Activated naive CD8-positive, alpha-beta T cell treated with anti-CD3 and anti-CD28 coated beads, Interleukin-2, amount 50 U/mL, for 24 hours (primary cell): Measurements from ENCODE around the gene CREBBP.
A peak's percentile ranks its signal among the peaks of the same experiment; 100 is the strongest.

Experiments
- ATAC-seq: fragments of 150-1000 bp; cut with Tn5 transposase; one replicate; pipeline ENCODE4 v1.10.0; 2021
- DNase-seq: peaks from one replicate; pipeline ENCODE4 v3.0.0; 2021
- H3K27ac Mint-ChIP-seq: one replicate; pipeline ENCODE4 v1.8.0; 2021; ENCODE audit warnings: mild to moderate bottlenecking, mixed read lengths
- H3K27me3 Mint-ChIP-seq: one replicate; pipeline ENCODE4 v1.8.0; 2021; ENCODE audit warnings: mixed read lengths
- H3K36me3 Mint-ChIP-seq: one replicate; pipeline ENCODE4 v1.8.0; 2021; ENCODE audit warnings: low read depth, mixed read lengths
- H3K4me1 Mint-ChIP-seq: one replicate; pipeline ENCODE4 v1.8.0; 2021; ENCODE audit warnings: mixed read lengths
- H3K4me3 Mint-ChIP-seq: one replicate; pipeline ENCODE4 v1.8.0; 2021; ENCODE audit warnings: mild to moderate bottlenecking, moderate library complexity, mixed read lengths
- H3K9me3 Mint-ChIP-seq: one replicate; pipeline ENCODE4 v1.8.0; 2021; ENCODE audit warnings: mixed read lengths

Gene CREBBP

GRCh38 chr16:3832668-3833067 is 47.8 kb downstream of the CREBBP start:
- H3K4me3 Mint-ChIP-seq = no peak overlapping the region
- H3K9me3 Mint-ChIP-seq = peaks cover 19% of the 10 kb centered on the region
- DNase-seq (no peak), ATAC-seq (no peak)
- peaks cover 41% of the 10 kb centered on the region for H3K36me3 Mint-ChIP-seq
- no peak overlapping the region for H3K27ac Mint-ChIP-seq
- H3K4me1 Mint-ChIP-seq = peaks cover 18% of the 10 kb centered on the region
- H3K27me3 Mint-ChIP-seq = no peaks in the 10 kb centered on the region

- DNase-seq (no peak), ATAC-seq (no peak)
- H3K36me3 Mint-ChIP-seq = peaks cover 37% of the 10 kb centered on the region
- no peak overlapping the region for H3K4me3 Mint-ChIP-seq
- H3K4me1 Mint-ChIP-seq = peaks cover 31% of the 10 kb centered on the region
- peaks cover 19% of the 10 kb centered on the region for H3K9me3 Mint-ChIP-seq
- no peaks in the 10 kb centered on the region for H3K27me3 Mint-ChIP-seq
- H3K27ac Mint-ChIP-seq = no peak overlapping the region
Observed at GRCh38 chr16:3830625-3831254, 49.8 kb downstream of the CREBBP start.

GRCh38 chr16:3829631-3830536 is 50.6 kb downstream of the CREBBP start:
- Mint-ChIP-seq H3K4me3 (no peak overlapping the region), H3K4me1 (peaks cover 39% of the 10 kb centered on the region), H3K27ac (no peak overlapping the region), H3K36me3 (peaks cover 37% of the 10 kb centered on the region), H3K9me3 (peaks cover 19% of the 10 kb centered on the region), H3K27me3 (no peaks in the 10 kb centered on the region)
- DNase-seq (no peak), ATAC-seq (no peak)

GRCh38 chr16:3825940-3826339 is 54.6 kb downstream of the CREBBP start:
- DNase-seq (no peak), ATAC-seq (no peak)
- no peak overlapping the region for H3K27ac Mint-ChIP-seq
- no peaks in the 10 kb centered on the region for H3K9me3 Mint-ChIP-seq
- H3K4me1 Mint-ChIP-seq = peaks cover 70% of the 10 kb centered on the region
- peaks cover 4% of the 10 kb centered on the region for H3K36me3 Mint-ChIP-seq
- no peaks in the 10 kb centered on the region for H3K27me3 Mint-ChIP-seq
- H3K4me3 Mint-ChIP-seq = no peak overlapping the region

- Mint-ChIP-seq H3K4me3 (no peak overlapping the region), H3K36me3 (peaks cover 3% of the 10 kb centered on the region), H3K4me1 (peaks cover 75% of the 10 kb centered on the region), H3K27ac (no peak overlapping the region), H3K9me3 (no peaks in the 10 kb centered on the region), H3K27me3 (no peaks in the 10 kb centered on the region)
- no peak for DNase-seq
- ATAC-seq = peak; percentile 47
Observed at GRCh38 chr16:3825103-3825502, 55.4 kb downstream of the CREBBP start.

GRCh38 chr16:3824121-3824795 is 56.3 kb downstream of the CREBBP start:
- Mint-ChIP-seq H3K9me3 (no peaks in the 10 kb centered on the region), H3K36me3 (no peaks in the 10 kb centered on the region), H3K27me3 (no peaks in the 10 kb centered on the region), H3K27ac (no peak overlapping the region), H3K4me3 (no peak overlapping the region), H3K4me1 (peaks cover 78% of the 10 kb centered on the region)
- ATAC-seq = peak; percentile 56
- no peak for DNase-seq

GRCh38 chr16:3823427-3823826 is 57.1 kb downstream of the CREBBP start:
- Mint-ChIP-seq H3K4me3 (no peak overlapping the region), H3K9me3 (no peaks in the 10 kb centered on the region), H3K36me3 (no peaks in the 10 kb centered on the region), H3K27me3 (no peaks in the 10 kb centered on the region), H3K4me1 (peaks cover 86% of the 10 kb centered on the region), H3K27ac (peak overlapping the region; percentile 39)
- no peak for DNase-seq
- ATAC-seq = no peak

GRCh38 chr16:3822366-3823045 is 58.0 kb downstream of the CREBBP start:
- DNase-seq (no peak), ATAC-seq (no peak)
- no peaks in the 10 kb centered on the region for H3K36me3 Mint-ChIP-seq
- H3K27me3 Mint-ChIP-seq = no peaks in the 10 kb centered on the region
- H3K9me3 Mint-ChIP-seq = no peaks in the 10 kb centered on the region
- H3K27ac Mint-ChIP-seq = peak overlapping the region; percentile 51
- H3K4me1 Mint-ChIP-seq = peaks cover 95% of the 10 kb centered on the region
- no peak overlapping the region for H3K4me3 Mint-ChIP-seq

GRCh38 chr16:3821184-3821583 is 59.3 kb downstream of the CREBBP start:
- no peak for DNase-seq
- ATAC-seq = no peak
- Mint-ChIP-seq H3K27me3 (no peaks in the 10 kb centered on the region), H3K36me3 (no peaks in the 10 kb centered on the region), H3K9me3 (no peaks in the 10 kb centered on the region), H3K4me1 (peaks cover 99% of the 10 kb centered on the region), H3K27ac (no peak overlapping the region), H3K4me3 (no peak overlapping the region)

GRCh38 chr16:3819746-3820724 is 60.5 kb downstream of the CREBBP start:
- ATAC-seq (no peak), DNase-seq (no peak)
- no peaks in the 10 kb centered on the region for H3K27me3 Mint-ChIP-seq
- no peak overlapping the region for H3K4me3 Mint-ChIP-seq
- H3K36me3 Mint-ChIP-seq = no peaks in the 10 kb centered on the region
- no peak overlapping the region for H3K27ac Mint-ChIP-seq
- peaks cover 91% of the 10 kb centered on the region for H3K4me1 Mint-ChIP-seq
- H3K9me3 Mint-ChIP-seq = no peaks in the 10 kb centered on the region

- Mint-ChIP-seq H3K27ac (no peak overlapping the region), H3K4me1 (peaks cover 87% of the 10 kb centered on the region), H3K27me3 (no peaks in the 10 kb centered on the region), H3K36me3 (no peaks in the 10 kb centered on the region), H3K4me3 (no peak overlapping the region), H3K9me3 (no peaks in the 10 kb centered on the region)
- DNase-seq (no peak), ATAC-seq (peak; percentile 41)
Observed at GRCh38 chr16:3819175-3819527, 61.4 kb downstream of the CREBBP start.

- Mint-ChIP-seq H3K27me3 (no peaks in the 10 kb centered on the region), H3K4me3 (no peak overlapping the region), H3K4me1 (peaks cover 76% of the 10 kb centered on the region), H3K27ac (no peak overlapping the region), H3K9me3 (no peaks in the 10 kb centered on the region), H3K36me3 (no peaks in the 10 kb centered on the region)
- ATAC-seq (no peak), DNase-seq (no peak)
Observed at GRCh38 chr16:3816326-3816725, 64.2 kb downstream of the CREBBP start.

- H3K4me3 Mint-ChIP-seq = no peak overlapping the region
Observed at GRCh38 chr16:3814755-3815154, 65.8 kb downstream of the CREBBP start.

More at GRCh38 chr16:3814755-3815154, 65.8 kb downstream of the CREBBP start:
- Mint-ChIP-seq H3K27ac (no peak overlapping the region), H3K9me3 (no peaks in the 10 kb centered on the region), H3K4me1 (peaks cover 76% of the 10 kb centered on the region), H3K36me3 (peaks cover 5% of the 10 kb centered on the region), H3K27me3 (no peaks in the 10 kb centered on the region)
- ATAC-seq = no peak
- no peak for DNase-seq
